HG03457 (cell line): ENCODE data around the gene RAB34.

ENCODE experiments used
- ATAC-seq: cut with Tn5 transposase; IDR thresholded peaks from one replicate; pipeline ENCODE4 v1.9.1; 2021; ENCODE audit warnings: moderate number of reproducible peaks; ENCODE audit not compliant: unreplicated experiment

The RAB34 gene

GRCh38 chr17:28717578-28718332 lies at the start of gene RAB34:
RAB34 (minus strand) TSS chr17:28717868; CDS start chr17:28717266, 602 bp downstream.
- no peak for ATAC-seq

- ATAC-seq: no peak
These were observed 47.4 kb upstream of the RAB34 start for GRCh38 chr17:28765038-28765437.

- no peak for ATAC-seq
These were observed 46.2 kb upstream of the RAB34 start for GRCh38 chr17:28763804-28764266.

GRCh38 chr17:28763137-28763799 lies 45.6 kb upstream of the RAB34 start:
- ATAC-seq: no peak

- no peak for ATAC-seq
These were observed 43.2 kb upstream of the RAB34 start for GRCh38 chr17:28760601-28761562.

- ATAC-seq: no peak
These were observed 41.7 kb upstream of the RAB34 start for GRCh38 chr17:28759256-28759865.

- ATAC-seq: no peak
These were observed 40.9 kb upstream of the RAB34 start for GRCh38 chr17:28758411-28759121.

GRCh38 chr17:28756049-28756804 lies 38.6 kb upstream of the RAB34 start:
- ATAC-seq: no peak

- ATAC-seq: no peak
These were observed 37.8 kb upstream of the RAB34 start for GRCh38 chr17:28755486-28755885.

GRCh38 chr17:28751600-28752366 lies 34.1 kb upstream of the RAB34 start:
- ATAC-seq: no peak

- ATAC-seq: no peak
These were observed 32.7 kb upstream of the RAB34 start for GRCh38 chr17:28750178-28751047.

GRCh38 chr17:28749516-28750177 lies 32.0 kb upstream of the RAB34 start:
- ATAC-seq: no peak

- ATAC-seq: no peak
These were observed 31.3 kb upstream of the RAB34 start for GRCh38 chr17:28748852-28749515.

GRCh38 chr17:28747801-28748750 lies 30.4 kb upstream of the RAB34 start:
- ATAC-seq: no peak

- ATAC-seq: no peak
These were observed 29.5 kb upstream of the RAB34 start for GRCh38 chr17:28747051-28747691.
